GM21786 (cell line): ENCODE measurements around the gene NCOA7.

Experiments used
- ATAC-seq: cut with Tn5 transposase; IDR thresholded peaks from one replicate; pipeline ENCODE4 v1.9.1; 2021; ENCODE audit not compliant: unreplicated experiment

Gene NCOA7, protein sequence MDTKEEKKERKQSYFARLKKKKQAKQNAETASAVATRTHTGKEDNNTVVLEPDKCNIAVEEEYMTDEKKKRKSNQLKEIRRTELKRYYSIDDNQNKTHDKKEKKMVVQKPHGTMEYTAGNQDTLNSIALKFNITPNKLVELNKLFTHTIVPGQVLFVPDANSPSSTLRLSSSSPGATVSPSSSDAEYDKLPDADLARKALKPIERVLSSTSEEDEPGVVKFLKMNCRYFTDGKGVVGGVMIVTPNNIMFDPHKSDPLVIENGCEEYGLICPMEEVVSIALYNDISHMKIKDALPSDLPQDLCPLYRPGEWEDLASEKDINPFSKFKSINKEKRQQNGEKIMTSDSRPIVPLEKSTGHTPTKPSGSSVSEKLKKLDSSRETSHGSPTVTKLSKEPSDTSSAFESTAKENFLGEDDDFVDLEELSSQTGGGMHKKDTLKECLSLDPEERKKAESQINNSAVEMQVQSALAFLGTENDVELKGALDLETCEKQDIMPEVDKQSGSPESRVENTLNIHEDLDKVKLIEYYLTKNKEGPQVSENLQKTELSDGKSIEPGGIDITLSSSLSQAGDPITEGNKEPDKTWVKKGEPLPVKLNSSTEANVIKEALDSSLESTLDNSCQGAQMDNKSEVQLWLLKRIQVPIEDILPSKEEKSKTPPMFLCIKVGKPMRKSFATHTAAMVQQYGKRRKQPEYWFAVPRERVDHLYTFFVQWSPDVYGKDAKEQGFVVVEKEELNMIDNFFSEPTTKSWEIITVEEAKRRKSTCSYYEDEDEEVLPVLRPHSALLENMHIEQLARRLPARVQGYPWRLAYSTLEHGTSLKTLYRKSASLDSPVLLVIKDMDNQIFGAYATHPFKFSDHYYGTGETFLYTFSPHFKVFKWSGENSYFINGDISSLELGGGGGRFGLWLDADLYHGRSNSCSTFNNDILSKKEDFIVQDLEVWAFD

DNA sequence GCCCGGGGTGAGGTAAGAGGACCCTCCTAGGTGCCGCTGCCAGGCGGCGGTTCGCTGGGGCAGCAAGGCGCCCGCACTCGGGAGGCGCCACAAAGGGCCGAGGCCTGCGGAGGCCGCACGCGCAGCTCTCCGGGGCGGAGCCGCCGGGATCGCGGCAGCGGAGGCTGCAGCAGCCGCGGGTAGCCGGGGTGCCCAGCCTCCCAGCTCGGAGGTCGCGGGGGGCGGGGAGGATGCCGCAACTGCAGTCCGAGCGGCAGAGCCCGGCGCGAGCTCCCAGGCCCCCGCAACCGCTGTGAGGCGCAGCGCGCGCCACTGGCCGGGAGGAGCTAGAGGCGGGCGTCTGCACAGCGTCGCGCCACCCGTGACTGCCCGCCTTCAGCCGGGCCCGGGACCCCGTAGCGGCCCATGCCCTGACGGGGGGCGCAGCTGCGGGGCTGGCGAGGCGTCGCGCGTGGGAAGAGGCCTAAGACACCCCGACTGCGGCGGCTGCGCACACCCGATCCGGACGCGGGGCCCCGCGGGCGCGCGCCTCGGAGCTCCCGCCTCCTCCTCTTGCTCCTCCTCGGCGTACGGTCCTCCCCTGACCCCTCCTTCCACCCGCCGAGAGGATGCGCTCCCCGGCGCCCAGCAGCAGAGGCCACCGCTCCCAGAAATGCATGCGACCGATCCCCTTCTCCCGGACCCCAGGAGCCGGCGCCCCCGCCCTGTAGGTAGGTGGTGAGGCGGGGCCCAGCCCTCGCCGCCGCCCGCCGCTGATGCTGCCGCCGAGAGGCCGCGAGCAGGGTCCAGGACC lies at the start of gene NCOA7:
Gene NCOA7 (plus strand): TSS at position 603 of the 793 bp plus-strand sequence. CDS start 24,395 bp downstream, outside the sequence.
- ATAC-seq, result peak; percentile 63

DNA sequence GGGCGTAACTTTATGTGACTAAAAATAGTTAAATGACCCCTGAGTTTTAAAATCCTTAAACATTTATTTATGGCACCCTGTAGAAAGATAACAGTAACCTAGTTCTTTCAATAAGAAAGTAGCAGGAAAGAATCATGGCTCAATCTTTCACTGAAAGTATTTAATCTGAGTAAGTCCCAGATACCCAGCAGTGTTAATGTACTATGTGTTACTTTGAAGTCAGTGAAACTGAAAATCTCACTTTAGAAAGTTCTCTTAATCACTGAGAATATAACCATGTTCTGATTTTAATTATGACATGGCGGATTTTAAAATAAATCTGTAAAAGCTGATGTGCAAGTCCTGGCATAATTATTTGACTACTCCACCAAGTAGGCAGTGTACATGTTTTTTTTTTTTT lies 49.4 kb upstream of the NCOA7 start:
- ATAC-seq, result no peak

DNA sequence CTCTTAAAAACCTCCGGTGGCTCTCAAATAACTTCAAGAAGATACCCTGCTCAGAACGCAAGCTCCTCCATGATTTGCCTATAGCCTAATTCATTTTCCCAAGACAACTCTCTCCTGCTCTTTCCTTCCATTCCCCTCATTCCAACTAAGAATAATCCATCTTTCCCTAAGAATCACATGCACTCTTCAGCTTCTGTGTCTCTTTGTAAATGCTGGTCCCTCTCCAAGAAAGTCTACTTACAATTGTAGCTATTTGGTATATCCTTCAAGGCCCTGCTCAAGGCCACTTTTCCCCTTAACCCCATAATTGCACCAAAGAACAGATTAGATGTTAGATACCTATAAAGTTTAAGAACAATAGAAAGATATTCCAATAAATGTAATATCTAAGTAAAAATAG lies 48.7 kb upstream of the NCOA7 start:
- ATAC-seq, result no peak

DNA sequence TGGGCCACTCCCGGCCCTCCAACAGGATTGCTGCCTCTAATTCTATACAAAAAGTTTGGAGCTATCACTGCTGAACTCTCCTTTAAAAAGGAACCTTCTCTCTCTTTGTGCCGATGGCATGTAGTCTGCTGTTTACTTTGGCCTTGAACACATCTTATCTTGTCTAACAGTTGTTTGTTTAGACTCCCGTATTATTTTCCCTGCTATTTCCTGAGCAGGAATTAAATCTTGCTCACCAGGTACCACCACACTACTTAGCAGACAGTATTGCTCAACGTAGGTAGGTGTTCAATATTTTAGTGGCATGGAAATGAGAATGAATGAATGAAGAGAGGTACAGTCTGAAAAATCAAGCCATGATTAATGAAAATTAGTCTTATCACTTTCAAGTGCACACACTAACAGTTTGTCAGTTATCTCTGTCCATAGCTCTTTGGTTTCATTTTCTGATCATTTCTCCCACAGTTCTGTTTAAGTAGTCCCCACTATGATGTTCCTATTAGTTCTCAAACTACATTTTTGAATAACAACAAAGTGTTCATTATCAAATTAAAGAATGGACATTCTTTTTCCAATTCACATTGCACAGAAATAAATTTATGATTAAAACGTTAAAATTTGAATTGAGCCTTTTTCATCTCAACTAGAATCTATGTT lies 48.2 kb upstream of the NCOA7 start:
- ATAC-seq, result no peak

DNA sequence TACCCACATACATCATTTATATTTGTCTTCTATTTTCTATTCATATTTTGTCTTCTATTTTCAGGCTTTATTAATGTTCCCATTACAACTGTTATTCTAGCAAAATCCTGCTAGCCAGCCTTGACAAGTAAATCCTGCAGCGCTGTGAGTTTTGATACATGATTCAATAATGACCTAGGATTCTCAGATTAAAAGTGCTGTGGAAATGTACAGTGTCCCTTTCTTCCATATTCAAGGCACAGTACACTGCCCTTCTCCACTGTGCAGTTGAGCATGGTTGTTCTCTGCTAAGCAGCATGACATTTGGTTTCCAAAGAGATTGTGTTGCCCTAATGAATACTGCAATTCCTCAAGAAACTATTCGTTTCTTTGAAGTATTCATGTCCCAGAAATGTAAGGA lies 47.2 kb upstream of the NCOA7 start:
- ATAC-seq, result no peak

DNA sequence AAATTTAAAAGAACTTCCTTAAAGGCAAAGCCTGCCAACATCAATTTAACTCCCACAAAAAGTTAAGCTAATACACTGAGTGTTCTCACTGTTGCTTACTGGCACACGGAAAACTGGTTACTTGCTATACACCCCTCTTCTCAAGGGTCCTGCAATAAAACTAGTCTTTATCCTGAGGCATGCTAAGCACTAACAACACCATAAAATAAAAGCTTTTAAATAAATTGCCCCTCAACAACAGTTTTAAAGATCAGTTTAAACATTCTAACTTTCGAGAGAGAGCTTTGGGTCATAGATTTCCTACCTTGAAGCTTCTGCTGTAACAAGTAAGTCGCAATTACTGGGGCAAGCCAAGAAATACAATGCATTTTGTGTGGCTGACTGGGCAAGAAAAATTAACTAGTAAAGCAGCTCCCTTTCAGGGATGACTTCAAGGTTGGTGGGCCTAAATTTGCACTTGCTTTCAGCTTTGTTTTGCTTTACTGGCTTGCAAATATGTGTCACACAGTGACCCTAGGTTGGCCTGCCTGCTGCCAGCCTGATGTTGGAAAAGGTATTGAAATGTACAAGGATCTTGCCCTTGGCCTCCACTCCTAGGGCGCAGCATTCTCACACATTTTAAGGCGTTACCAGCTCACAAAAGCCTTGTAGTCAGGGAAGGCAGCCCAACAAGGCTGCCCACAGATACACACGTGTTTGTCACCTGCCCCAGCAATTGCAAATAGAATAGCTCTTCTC lies 45.3 kb upstream of the NCOA7 start:
- no peak for ATAC-seq

DNA sequence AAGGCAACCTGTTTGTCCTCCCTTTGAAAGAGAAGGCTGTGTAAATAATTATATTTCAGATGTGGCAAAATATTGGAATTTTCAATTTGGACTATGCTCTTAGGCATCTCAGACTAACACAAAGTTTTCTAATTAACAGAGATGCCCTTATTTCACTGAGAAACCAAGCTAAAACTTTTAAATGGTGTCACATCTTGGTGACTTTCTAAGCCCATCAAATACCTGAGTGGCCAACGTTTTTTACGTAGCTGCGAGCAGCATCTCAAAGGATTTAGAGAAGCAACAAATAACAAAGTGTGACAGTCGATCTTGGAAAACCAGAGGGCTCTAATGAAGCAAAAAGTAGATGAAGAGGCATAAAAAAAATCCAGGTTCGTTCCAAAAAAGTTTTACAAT lies 44.7 kb upstream of the NCOA7 start:
- ATAC-seq, result no peak

DNA sequence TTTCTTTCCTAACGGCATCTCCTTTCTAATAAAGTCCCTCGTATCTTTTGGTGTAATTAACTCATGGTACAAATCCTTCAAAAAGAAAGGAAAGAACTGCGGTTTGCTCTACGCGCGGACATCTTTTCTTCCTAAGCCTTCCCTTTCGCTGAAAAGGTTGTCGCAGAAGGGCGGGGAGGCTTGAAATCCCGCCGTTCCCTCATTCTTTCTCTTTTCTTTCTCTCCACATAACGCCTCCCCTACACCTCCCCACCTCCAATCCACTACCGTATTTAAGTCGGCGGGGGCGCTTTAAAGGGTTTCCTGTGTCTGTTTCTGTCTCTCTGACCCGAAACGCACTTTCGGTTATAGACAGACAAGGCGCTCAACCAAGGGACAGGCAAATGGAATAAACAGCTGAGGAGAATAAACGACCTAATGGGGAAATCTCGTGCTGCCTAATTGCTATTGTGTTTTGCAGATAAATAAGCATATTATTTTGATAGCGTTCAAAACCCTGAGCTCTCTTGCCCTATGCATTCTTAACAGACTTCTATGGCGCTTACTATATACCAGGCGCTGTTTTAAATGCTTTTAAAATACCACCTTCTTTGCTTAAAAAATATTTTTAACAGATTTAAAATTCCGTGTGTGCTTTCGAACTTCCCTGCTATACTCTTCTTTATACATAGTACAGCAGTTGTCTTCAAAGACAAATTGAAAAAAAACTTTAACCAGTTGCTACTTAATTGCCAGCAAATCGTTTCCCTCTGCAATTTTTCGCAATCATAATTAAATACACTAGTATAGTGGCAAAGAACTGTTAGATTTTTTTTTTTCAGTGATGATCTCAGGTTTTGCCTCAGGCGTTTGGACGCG lies 43.8 kb upstream of the NCOA7 start:
- peak; percentile 62 for ATAC-seq

DNA sequence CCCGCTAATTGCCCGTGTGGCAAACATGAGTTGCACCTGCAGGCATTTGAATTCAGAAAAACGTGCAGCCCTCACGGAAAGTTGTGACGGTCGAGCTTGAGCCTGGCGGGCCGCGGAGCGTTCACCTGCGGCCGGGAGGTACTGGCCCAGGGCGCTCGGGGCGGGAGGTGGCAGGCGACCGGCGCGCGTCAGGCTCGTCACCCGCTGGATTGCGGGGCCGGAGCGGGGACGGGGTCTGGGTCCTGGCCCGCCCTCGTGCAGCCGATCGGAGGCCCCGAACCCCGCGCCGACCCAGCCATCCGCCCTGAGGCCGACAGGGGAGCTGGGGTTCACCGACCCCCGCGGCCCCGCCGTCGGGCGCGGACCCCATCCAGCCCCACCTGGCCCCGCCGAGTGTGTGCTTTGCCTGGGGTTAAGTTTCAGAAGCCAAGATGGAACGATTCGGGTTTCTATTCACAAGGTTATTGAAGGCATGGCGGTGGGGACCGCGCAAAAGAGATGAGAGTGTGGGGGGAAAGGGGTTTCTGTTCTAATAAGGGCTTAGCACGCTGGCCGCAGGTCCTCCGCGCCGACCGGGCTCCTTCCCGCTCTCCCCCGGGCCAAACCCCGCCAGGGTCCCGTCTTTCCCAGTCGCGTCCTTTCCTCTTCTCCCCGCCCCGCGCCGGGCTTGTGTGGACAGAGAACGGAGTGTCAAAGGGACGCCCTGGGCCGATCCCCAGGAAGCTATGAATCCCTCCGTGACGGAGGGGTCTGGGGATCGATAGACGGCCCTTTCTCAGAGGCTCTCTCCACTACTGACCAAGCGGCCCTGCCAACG lies 43.0 kb upstream of the NCOA7 start:
- ATAC-seq, result no peak

DNA sequence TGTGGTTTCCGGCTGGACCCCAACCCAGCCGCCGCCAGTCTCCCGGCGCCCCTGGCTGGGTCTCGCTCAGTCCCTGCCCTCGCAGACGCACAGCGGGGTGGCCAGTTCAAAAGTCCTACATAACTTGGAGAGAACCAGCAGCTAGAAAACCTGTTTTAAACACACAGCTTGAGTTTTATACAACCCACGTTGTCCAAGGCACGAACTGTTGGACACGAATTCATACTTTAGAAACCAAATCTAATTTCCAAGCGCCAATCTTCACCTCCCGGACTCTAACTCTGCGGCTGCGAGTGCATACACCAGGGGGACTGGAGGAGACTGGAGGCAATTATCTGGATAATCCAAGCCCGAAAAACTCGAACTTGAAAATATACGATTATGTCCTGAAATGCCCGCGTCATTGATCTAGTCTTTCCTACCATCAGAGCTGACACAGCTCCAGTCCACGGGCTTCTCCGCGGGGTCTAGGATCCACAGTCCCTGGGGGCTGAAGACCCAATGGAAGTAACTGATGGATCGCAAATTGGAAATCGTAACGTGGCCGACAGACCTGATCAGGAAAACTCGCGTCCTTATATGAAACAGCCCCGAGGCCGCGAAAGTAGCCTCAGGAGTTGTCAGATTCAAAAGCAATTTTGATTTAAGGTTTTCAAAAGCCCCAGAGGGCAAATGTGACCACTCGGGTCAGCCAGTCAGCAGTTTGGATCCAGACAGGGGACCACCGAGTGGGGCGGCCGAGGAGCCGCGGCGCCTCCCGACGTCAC lies 42.2 kb upstream of the NCOA7 start:
- ATAC-seq, result no peak

DNA sequence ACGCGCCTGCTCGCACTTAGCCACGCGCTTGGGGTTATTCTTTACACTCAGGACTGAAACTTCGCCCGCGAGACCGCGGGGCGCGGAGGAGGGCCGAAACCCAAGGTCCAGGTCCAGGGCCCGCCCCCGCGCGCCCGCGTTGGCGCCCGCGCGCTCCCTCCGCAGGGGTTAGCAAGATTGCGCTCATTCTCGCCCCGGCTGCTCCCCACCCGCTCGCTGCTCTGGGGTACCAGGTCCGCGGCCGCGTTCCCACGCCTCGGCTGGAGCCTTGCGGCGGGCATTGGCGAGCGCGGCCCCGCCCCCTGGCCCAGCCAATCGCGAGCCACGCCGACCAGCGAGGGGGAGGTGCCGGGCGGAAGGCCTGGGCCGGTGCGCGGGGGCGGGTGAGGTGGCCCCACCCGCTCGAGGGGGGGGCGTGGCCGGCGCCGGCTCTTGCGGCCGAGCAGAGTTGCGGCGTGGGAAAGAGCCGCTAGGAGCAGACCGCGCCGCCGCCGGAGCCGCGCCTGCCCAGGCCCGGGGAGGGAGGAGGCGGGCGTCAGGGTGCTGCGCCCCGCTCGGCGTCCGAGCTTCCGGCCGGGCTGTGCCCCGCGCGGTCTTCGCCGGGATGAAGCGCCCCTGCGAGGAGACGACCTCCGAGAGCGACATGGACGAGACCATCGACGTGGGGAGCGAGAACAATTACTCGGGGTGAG lies 41.4 kb upstream of the NCOA7 start, which contains the start of gene HEY2:
Gene HEY2 (plus strand): TSS at position 460 of the 692 bp plus-strand sequence. CDS start 145 bp downstream, at position 605.
- peak; percentile 85 for ATAC-seq

DNA sequence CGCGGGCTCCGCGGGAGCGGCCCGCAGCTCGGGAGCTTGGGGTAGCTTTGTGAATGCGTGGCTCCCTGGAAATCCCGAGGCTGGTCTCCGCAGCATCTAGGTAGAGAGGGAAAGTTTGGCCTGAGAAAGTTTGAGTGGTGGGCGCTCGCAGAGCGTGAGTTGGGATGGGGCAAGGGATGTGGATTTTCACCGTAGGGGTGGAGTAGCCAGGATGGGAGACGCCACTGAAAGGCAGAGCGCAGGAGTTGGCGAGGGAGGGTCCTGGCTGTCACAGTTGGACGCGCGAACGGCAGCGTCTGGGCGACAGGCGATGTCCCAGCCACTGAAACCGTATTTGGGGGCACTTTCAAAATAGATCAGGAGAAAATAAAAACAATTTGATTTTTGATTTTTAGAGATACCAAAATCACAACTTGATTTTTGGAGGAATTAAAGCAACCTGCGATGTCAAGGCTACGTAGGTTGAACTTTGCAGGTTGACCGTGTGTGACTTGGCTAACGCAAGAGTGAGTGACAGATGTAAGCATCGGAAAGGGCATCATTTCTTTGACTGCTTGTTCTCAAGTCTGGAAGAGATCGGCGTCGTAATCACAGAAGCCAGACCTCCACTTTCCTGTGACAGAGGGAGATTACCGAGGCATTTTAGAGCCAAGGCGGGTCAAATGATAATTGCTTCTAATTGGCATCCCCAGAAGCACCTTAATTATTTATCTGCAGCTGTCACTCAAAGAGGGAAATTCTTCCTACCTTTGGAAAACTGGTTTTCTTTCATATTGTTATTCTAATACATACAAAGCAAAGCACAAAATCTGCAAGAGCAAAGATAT lies 40.7 kb upstream of the NCOA7 start:
- ATAC-seq, result no peak

DNA sequence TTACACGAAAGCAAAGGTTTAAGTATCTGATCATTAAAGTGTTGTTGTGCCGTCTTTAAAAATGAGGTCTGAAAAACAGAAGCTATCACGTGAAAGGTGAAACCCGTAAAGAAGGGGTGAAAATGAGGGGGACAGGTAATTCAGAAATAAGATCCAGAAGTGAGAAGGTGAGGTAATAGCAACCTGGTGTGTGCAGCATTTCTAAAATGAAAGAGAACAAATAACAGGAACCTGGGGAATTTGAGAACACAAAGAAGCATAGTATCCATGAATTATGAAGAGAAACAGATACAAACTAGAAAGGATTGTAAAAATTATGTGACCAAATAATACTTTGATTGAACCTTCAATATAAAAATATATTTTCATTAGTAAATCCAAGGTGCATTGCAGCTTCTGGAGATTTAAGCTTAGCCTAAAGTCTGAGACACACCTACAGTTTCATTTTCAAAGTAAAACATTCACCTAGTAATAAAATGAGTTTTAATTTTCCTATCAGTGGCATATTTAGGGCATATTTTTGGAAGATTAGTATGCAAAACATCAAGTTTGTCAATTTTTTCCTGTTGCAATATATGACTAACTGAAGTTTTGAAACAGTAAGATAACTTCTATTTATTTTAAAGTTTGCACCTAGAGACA lies 39.9 kb upstream of the NCOA7 start:
- no peak for ATAC-seq

DNA sequence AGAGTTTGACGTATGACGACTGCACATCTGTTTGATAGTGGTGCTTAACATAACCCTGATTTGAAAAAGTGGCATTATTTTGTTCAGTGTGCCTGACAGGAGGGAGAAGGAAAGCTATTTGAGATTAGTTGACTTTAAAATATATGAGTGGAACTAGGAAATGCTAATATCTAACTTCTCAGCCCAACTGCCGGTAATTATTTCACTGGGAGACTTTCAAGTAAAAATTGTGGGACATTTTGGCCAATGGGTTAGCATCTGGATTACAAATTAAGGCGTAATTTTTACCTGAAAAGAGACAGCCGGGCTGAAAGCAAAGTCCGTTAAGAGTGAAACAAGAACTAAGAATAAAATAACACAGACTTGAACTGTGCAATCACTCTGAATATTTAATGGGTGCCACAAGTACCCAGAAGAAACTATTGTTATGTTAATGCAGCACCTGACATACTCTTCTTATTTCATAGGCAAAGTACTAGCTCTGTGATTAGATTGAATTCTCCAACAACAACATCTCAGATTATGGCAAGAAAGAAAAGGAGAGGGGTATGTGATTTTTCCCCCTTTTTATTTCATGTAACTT lies 39.3 kb upstream of the NCOA7 start:
- ATAC-seq, result no peak

DNA sequence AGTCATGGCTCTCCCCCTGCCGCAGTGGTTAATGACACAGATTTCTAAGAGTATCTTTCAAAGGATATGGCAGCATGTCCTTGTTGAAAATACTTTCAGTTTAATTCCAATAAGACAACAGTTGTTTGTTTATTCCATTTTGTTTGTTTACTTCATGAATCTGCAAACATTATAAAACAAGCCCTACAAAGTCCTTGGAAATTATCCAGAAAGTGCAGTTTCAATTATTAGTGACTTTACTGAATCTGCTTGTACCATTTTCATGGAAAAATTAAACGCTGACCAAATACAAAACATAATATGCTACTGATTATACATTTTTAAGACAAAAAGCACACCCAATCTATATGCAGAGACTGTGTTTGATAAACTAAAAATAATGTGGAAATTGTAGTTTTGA lies 38.0 kb upstream of the NCOA7 start:
- ATAC-seq, result no peak
